Prostate gland (tissue), 2 donors: ENCODE data around the gene NOTCH1.

Experiments used
- CTCF ChIP-seq, 4 experiments: fragments of 200-600 bp in 2 of 4; fragments of 450-650 bp in 2 of 4; sonication (generic) in 2 of 4; IDR thresholded peaks; 1 replicate in 3 of 4; 2 replicates in 1 of 4; pipeline ENCODE4 v1.5.1; 2016 to 2019; ENCODE audit warnings: antibody characterized with exemption in 4 of 4, mild to moderate bottlenecking in 2 of 4, moderate library complexity in 2 of 4
- POLR2A ChIP-seq: fragments of 450-650 bp; IDR thresholded peaks from one replicate; pipeline ENCODE4 v1.6.1; 2016; ENCODE audit warnings: antibody characterized with exemption, mild to moderate bottlenecking
- POLR2AphosphoS5 ChIP-seq: sonication (generic); formaldehyde crosslinking; IDR thresholded peaks from one replicate; pipeline ENCODE4 v1.6.1; 2017; ENCODE audit warnings: antibody characterized with exemption

DNA sequence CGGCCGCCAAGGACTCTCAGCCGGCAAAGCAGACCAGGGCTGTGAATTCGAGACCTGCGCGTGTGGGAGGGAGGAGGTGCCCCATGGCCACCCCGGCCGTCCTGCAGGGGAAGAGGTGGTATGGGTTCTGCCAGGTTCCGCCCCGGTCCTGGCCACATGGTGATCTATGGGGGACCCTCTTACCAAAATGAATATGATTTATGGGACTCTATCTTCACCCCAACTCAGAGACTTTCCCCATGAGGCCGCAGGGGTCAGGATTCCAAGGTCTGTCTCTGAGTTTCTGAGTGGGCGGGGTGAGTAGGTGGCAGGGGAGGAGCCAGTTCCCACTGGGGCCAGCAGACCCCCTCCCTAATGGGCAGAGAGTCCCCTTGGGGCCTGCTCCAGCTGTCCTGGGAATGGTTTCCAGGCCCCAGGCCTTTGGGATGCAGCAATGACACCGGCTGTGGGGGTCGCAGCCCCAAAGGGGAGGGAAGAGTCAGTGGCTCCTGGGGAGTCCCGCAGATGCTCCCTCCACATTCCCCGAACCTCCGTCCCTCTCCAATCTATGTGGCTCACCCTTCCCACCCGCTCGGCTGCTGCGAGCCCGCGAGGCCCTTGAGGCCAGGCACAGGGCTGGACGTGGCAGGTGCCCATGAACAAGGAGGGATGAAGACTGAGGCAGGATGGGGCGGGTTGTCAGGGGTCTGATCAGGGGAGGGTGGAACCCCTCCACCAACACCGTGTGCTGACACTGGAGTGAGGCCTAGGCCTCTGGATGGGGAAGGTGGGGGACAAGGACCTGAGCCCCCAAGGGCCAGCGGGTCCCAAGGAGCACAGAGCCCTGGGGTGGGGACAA lies 20.1 kb upstream of the NOTCH1 start:
- TF ChIP-seq CTCF (IDR thresholded peaks at IDR 0.05) (no peak), POLR2A (no peak), POLR2AphosphoS5 (no peak)
